ENCODE measurements around the gene ASAP2.

ASAP2 gene

DNA sequence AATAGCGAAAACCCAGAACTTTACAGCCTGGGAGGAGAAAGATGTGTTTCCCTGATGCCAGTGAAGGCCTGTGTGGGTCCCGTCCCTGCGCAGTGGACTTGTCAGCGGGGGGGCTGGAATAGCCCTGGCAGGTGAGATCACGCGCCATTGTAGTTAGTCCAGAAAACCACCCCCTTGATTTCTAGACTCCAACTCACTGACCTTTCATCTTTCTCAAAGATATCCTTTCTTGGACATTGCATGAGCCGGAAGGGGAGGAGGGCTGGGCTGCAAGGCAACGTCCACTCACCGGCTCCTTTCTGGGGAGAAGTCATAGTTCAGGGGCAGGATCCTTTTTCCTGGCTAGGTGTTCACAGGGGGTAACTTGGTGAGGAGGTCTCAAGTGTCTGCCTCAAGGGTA lies 22.3 kb upstream of the ASAP2 start:
- no peak for FAIRE-seq

GRCh38 chr2:9187620-9188214 lies 18.9 kb upstream of the ASAP2 start:
- no peak for FAIRE-seq

DNA sequence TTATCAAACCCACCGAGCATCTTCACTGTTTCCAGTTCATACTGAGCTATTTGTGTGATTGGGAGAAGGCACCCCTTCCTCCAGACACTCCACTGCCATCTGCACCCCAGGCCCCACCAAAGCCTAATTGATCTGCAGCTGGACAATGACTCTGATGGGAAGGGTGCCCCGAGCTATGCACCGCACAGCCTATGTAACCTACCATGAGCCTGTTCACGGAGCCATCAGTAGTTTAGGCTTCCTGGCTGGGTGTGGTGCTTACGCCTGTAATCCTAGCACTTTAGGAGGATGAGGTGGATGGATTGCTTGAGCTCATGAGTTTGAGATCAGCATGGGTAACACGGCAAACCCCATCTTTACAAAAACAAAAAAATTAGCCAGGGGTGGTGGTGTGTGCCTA lies 17.8 kb upstream of the ASAP2 start:
- no peak for FAIRE-seq

- no peak for FAIRE-seq
Observed at GRCh38 chr2:9189901-9190300, 16.7 kb upstream of the ASAP2 start.

DNA sequence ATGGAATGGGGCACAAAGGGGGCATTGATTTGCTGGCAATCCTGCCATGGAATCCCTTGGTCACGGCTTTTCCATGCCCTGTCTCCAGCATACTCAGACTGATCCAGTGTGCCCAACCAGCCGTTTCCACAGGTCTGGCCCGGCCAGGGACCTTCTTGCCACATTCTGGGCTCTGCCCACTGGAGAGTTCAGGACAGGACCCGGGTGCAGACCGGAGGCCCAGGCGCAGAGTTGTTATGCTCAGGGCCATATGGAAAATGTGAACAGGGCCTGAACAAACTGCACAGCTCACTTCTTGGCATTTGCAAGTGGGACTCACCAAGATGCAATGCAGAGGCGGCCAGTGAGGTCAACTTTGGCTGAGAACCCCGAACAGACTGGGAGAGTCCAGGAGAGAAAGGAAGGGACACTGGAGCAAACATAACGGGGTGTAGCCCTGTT lies 15.6 kb upstream of the ASAP2 start:
- FAIRE-seq, result no peak

GRCh38 chr2:9192712-9193111 lies 13.9 kb upstream of the ASAP2 start:
- no peak for FAIRE-seq

DNA sequence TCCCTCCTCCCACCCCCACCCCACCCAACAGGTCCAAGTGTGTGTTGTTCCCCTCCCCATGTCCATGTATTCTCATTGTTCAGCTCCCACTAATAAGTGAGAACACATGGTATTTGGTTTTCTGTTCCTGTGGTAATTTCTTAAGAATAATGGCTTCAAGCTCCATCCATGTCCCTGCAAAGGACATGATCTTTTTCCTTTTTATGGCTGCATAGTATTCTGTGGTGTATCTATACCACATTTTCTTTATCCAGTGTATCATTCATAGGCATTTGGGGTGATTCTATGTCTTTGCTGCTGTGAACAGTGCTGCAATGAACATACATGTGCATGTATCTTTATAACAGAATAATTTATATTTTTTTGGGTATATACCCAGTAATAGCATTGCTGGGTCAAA lies 12.3 kb upstream of the ASAP2 start:
- no peak for FAIRE-seq

GRCh38 chr2:9196637-9197036 lies 10.0 kb upstream of the ASAP2 start:
- FAIRE-seq, result no peak

DNA sequence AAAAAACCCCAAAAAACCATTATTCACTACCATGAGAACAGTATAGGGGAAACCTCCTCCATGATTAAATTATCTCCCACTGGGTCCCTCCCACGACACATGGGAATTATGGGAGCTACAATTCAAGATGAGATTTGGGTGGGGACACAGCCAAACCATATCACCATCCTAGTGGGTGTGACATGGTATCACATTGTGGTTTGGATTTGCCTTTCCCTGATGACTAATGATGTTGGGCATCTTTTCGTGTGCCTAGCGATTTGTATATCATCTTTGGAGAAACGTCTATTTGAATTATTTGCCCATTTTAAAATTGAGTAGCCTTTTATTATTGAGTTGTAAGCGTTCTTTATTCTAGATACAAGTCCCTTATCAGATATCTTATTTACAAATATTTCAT lies 8.7 kb upstream of the ASAP2 start:
- FAIRE-seq, result no peak

DNA sequence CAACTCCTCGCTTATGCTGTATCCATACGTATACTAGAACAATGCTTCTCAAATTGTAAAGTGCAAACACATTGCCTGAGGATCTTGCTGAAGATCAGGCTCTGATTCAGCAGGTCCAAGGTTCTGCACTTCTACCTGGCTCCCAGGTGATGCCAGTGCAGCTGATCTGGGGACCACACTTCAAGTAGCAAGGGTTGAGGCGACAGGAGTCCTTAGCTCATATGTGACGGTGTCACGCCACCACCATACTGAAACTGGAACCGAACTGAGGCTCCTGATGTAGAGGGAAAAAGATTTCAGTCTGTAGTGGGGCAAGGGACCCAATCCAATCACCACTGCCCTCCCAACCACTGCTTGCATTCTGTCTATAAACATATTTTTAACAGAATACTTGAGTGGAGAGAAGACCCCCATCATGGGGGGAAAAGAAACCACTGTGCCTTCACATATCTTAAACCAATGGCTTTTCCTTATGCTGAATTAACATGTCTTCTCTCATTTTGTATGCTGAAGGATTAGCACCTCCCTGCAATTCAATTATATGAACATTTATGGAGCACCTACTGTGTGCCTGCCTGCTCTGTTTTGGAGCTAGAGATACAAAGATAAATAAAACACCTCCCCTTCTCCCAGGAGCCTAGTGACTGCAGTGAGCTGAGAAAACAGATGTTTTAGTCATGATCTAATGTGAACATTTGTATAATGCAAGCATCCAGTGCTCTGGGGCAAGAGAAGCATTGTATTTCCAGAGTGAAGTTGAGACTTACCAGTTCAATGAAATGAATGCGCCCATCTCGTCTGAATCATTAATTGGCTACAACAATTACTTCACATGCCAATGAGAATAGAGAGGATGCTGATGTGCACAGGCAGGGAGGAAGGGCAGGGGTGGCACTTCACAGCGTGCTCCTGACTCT lies 6.6 kb upstream of the ASAP2 start:
- FAIRE-seq, result no peak

DNA sequence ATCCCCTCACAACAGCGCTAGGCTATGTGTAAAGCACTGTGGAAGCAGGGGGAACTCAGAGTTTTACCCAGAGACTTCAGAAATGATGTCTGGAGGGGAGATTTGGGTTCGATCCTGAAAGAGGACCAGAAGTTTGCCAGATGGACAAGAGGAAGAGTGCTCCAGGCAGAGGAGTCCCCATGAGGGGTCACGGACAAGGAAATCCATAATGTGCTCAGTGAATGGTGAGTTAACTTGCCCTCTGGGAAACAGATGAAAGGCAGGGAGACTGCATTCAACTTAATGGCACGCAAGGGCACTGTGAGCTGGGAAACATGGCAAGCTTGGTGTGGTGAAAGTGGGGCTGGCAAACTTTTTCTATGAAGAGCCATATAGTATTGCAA lies 6.0 kb upstream of the ASAP2 start:
- FAIRE-seq, result no peak

- FAIRE-seq, result no peak
Observed at GRCh38 chr2:9201185-9201891, 5.3 kb upstream of the ASAP2 start.

DNA sequence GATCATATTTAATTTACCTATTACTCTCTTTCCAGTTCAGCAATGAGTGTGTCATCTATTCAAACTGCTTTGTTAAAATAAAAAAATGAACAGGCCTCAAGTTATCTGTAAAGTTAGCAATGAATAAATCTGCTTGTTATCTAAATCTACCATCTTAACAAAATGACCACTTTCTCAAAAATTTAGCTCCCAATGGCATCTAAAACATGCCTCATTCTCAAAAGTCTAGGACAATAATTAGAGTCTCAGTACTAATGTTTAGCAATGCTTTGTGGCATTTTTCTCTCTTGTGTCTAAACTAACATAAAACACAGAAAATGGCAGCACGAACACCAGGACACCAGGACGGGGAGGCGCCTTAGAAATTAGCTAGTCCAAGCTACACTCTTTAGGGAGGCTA lies 3.6 kb upstream of the ASAP2 start:
- FAIRE-seq, result no peak

DNA sequence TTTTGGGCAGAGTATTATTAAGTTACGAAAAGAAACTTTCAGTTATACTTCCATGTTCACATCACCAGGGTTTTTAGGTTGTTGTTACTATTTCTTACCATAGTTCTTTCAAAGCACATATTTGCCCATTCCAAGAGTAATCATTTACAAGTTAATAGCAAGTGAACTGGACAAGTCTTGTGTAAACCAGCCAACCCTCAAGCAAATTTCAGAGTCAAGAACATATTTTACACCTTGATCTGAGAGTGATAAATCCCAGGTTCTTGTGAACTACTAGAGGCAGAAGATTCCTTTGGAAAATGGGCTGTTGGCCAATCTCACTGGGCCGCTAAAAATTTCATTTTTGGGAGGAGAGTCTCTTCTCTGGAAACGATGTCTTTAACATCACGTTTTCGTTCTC lies 2.7 kb upstream of the ASAP2 start:
- no peak for FAIRE-seq

DNA sequence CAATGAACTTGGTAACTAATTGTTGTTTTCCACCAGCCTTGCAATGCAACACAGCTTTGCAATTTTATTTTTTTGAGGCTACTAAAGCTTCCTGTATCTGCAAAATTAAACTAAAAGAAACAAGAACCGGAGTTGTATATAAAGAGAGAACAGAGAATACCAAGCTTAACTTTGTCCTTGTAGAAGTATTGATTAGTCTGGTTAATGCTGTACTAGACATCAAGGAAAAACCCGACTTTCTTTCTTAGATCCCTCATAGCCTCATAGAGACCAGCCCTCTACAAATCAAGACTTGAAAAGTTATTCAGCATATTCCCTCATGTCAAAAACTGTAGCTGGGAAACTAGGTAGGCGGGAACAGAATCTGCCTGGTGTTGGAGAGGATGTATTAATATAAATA lies 1.7 kb upstream of the ASAP2 start:
- no peak for FAIRE-seq

DNA sequence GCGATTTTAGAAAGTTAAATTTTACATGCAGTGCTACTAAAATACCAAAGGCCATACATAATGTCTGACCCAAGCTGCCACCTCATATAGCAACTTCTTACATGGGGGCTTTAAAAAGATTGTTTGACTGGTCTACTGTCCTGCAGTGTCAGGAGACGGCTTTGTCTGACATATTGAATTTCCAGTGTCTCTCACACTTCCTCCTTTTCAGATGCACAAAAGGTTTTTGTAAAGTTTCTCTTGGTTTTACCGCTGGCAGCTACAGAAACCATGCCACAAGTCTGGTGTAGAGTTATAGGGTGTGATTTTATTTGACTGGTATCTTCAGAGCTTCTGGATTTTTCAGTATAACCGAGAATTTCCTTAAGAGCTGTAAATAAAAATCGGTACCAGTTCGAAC lies 1.1 kb upstream of the ASAP2 start:
- no peak for FAIRE-seq

GRCh38 chr2:9206991-9207640 lies 504 bp downstream of the ASAP2 start:
- FAIRE-seq, result no peak

DNA sequence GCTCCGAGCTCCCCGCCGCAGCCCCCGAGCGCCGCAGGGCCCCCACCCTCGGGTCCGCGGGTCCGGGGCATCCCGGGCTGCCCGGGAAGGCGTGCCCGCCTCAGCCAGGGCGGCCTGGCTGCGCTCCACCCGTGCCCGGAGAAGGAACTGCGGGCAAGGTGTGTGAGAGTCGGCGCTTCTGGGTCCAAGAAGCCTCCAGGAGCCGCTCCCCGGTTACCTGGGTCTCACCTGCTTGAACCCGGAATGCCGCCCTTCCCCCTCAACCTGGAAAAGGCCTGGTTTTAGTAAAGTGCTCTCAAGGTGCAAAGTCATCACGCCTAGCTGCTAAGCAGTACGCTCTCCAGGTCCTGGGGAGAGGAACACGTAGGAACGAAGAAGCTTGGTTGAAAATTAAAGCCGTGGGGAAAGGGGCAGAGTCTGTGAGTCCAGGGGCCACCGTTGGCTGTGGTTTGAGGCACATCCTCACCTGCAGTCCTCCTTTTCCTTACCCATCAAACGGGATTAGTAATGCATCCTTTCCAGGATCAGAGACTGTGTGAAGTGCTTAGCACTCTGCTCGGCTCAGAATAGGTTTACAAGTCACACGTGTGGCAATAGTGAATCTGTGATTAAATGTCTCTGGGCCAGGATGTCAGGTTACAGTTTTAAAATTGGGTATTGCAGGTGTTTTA lies 1.2 kb downstream of the ASAP2 start:
- no peak for FAIRE-seq

GRCh38 chr2:9208875-9209274 lies 2.3 kb downstream of the ASAP2 start:
- no peak for FAIRE-seq

- FAIRE-seq, result no peak
Observed at GRCh38 chr2:9210030-9210429, 3.4 kb downstream of the ASAP2 start.

GRCh38 chr2:9211496-9211895 lies 4.9 kb downstream of the ASAP2 start:
- FAIRE-seq, result no peak

- FAIRE-seq, result no peak
Observed at GRCh38 chr2:9212010-9212635, 5.5 kb downstream of the ASAP2 start.

Measured in TTC549 (cell line).